Activated effector memory CD4-positive, alpha-beta T cell treated with anti-CD3 and anti-CD28 coated beads, Interleukin-2, amount 50 U/mL, for 16 hours (primary cell): Measurements from ENCODE around the gene ABLIM1.

Experiments
- DNase-seq: peaks from one replicate; pipeline ENCODE4 v3.0.0-alpha.2; 2020

The ABLIM1 gene

GRCh38 chr10:114402871-114403540 is 255.1 kb downstream of the ABLIM1 start:
- no peak for DNase-seq

- DNase-seq, result no peak
Observed at GRCh38 chr10:114402233-114402632, 255.8 kb downstream of the ABLIM1 start.

- no peak for DNase-seq
Observed at GRCh38 chr10:114401195-114401791, 256.8 kb downstream of the ABLIM1 start.

- DNase-seq, result no peak
Observed at GRCh38 chr10:114400091-114400490, 258.0 kb downstream of the ABLIM1 start.

GRCh38 chr10:114399576-114399975 is 258.5 kb downstream of the ABLIM1 start:
- no peak for DNase-seq

GRCh38 chr10:114398587-114399331 is 259.3 kb downstream of the ABLIM1 start:
- no peak for DNase-seq

- DNase-seq, result no peak
Observed at GRCh38 chr10:114397651-114398145, 260.4 kb downstream of the ABLIM1 start.

- no peak for DNase-seq
Observed at GRCh38 chr10:114396464-114396863, 261.6 kb downstream of the ABLIM1 start.

GRCh38 chr10:114395366-114396022 is 262.6 kb downstream of the ABLIM1 start:
- no peak for DNase-seq

GRCh38 chr10:114394531-114394930 is 263.5 kb downstream of the ABLIM1 start:
- no peak for DNase-seq

- no peak for DNase-seq
Observed at GRCh38 chr10:114393886-114394285, 264.2 kb downstream of the ABLIM1 start.

GRCh38 chr10:114393482-114393881 is 264.6 kb downstream of the ABLIM1 start:
- DNase-seq, result no peak

- no peak for DNase-seq
Observed at GRCh38 chr10:114392112-114392835, 265.8 kb downstream of the ABLIM1 start.

GRCh38 chr10:114391599-114391998 is 266.5 kb downstream of the ABLIM1 start:
- DNase-seq, result no peak

- DNase-seq, result no peak
Observed at GRCh38 chr10:114389426-114389825, 268.6 kb downstream of the ABLIM1 start.

- no peak for DNase-seq
Observed at GRCh38 chr10:114388275-114388674, 269.8 kb downstream of the ABLIM1 start.

- no peak for DNase-seq
Observed at GRCh38 chr10:114387784-114388183, 270.3 kb downstream of the ABLIM1 start.

- no peak for DNase-seq
Observed at GRCh38 chr10:114386452-114386851, 271.6 kb downstream of the ABLIM1 start.

- no peak for DNase-seq
Observed at GRCh38 chr10:114385557-114385956, 272.5 kb downstream of the ABLIM1 start.

GRCh38 chr10:114384601-114385000 is 273.5 kb downstream of the ABLIM1 start:
- no peak for DNase-seq

- DNase-seq, result no peak
Observed at GRCh38 chr10:114384181-114384580, 273.9 kb downstream of the ABLIM1 start.
